Measurements from ENCODE around the gene PDCD1LG2.

PDCD1LG2 gene

GRCh38 chr9:5499157-5499556, 11.2 kb upstream of the PDCD1LG2 start:
- no peak for DNase-seq (ENCODE audit: low read depth)
- H3K4me3 ChIP-seq (ENCODE audit: low read depth, low read length): no peak overlapping the region
- no peak for TF ChIP-seq CTCF (conservative IDR thresholded peaks at IDR 0.05; ENCODE audit: low read depth, low read length)

GRCh38 chr9:5499889-5500398, 10.4 kb upstream of the PDCD1LG2 start:
- no peak for TF ChIP-seq CTCF (conservative IDR thresholded peaks at IDR 0.05; ENCODE audit: low read depth, low read length)
- peak; percentile 71 for DNase-seq (ENCODE audit: low read depth)
- H3K4me3 ChIP-seq (ENCODE audit: low read depth, low read length): no peak overlapping the region

- peak; percentile 75 for DNase-seq (ENCODE audit: low read depth)
- no peak overlapping the region for H3K4me3 ChIP-seq (ENCODE audit: low read depth, low read length)
- no peak for TF ChIP-seq CTCF (conservative IDR thresholded peaks at IDR 0.05; ENCODE audit: low read depth, low read length)
Observed at GRCh38 chr9:5500441-5501235, 9.7 kb upstream of the PDCD1LG2 start.

GRCh38 chr9:5502553-5502952, 7.8 kb upstream of the PDCD1LG2 start:
- no peak overlapping the region for H3K4me3 ChIP-seq (ENCODE audit: low read depth, low read length)
- TF ChIP-seq CTCF (conservative IDR thresholded peaks at IDR 0.05; ENCODE audit: low read depth, low read length): no peak
- no peak for DNase-seq (ENCODE audit: low read depth)

- no peak for TF ChIP-seq CTCF (conservative IDR thresholded peaks at IDR 0.05; ENCODE audit: low read depth, low read length)
- H3K4me3 ChIP-seq (ENCODE audit: low read depth, low read length): no peak overlapping the region
- peak; percentile 82 for DNase-seq (ENCODE audit: low read depth)
Observed at GRCh38 chr9:5509573-5509972, 758 bp upstream of the PDCD1LG2 start.

- DNase-seq (ENCODE audit: low read depth): no peak
- TF ChIP-seq CTCF (conservative IDR thresholded peaks at IDR 0.05; ENCODE audit: low read depth, low read length): no peak
- H3K4me3 ChIP-seq (ENCODE audit: low read depth, low read length): peak overlapping the region; percentile 52
Observed at GRCh38 chr9:5510989-5511388, 658 bp downstream of the PDCD1LG2 start.

- DNase-seq (ENCODE audit: low read depth): no peak
- TF ChIP-seq CTCF (conservative IDR thresholded peaks at IDR 0.05; ENCODE audit: low read depth, low read length): no peak
- peak overlapping the region; percentile 6 for H3K4me3 ChIP-seq (ENCODE audit: low read depth, low read length)
Observed at GRCh38 chr9:5511476-5511875, 1.1 kb downstream of the PDCD1LG2 start.
